HG02623 (cell line): ENCODE results near the gene TMEM37.

Experiments
- ATAC-seq: cut with Tn5 transposase; IDR thresholded peaks from one replicate; pipeline ENCODE4 v1.9.1; 2021; ENCODE audit warnings: moderate library complexity; ENCODE audit not compliant: unreplicated experiment

Gene TMEM37

GRCh38 chr2:119417908-119418307 is 13.7 kb upstream of the TMEM37 start:
- no peak for ATAC-seq

DNA sequence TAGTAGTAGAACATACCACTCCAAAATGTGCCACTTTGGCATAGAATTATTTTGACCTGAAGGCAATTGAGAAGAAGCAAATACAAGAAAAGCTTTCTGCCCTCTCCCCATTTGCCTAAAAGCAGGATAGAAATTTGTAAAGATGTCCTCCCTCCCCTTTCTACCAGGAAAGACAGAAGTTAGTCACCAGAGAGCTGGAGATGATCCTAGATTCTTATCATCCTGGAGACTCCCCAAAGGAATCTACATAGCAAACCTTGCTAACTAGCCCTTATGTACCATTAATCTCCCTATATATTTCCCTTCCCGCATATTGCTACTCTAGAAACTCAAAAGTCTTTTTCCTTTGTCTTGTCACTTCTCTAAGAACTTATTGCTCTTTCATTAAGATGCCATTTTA is 12.6 kb upstream of the TMEM37 start:
- ATAC-seq = no peak

DNA sequence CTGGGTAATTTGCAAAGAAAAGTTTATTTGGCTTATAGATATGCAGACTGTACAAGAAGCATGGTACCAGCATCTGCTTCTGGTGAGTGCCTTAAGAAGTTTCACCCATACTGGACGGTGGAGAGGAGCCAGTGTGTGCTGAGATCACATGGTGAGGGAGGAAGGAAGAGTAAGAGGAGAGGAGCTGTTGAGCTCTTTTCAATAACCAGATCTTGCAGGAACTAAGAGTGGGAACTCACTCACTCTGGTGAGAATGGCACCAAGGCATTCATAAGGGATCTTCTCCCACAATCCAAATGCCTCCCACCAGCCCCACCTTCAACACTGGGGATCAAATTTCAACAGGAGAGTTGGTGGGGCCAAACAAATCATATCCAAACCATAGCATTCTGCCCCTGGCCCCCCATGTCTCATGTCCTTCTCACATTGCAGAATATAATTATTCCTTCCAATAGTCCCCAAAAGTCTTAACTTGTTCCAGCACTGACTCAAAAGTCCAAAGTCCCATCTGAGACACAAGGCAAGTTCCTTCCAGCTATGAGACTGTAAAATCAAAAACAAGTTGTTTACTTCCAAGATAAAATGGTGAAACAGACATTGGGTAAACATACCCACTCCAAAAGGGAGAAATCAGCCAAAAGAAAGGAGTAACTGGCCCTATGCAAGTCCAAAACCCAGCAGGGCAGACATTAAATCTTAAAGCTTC is 11.7 kb upstream of the TMEM37 start:
- ATAC-seq = no peak

DNA sequence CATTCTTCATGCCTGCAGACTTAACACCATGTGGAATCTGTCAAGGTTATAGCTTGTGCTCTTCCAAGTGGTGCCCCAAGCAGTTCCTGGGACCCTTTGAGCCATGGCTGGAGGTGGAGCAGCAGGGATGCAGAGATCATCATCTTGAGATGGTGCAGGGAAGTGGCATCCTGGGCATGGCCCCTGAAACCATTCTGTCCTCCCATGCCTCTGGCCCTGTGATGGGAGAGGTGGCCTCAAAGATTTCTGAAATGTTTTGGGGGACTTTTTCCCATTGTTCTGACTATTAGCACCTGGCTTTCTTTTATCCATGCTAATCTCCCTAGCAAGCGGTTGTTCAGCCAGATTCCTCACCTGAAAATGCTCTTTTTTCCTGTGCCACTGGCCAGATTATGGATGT is 10.3 kb upstream of the TMEM37 start:
- no peak for ATAC-seq

DNA sequence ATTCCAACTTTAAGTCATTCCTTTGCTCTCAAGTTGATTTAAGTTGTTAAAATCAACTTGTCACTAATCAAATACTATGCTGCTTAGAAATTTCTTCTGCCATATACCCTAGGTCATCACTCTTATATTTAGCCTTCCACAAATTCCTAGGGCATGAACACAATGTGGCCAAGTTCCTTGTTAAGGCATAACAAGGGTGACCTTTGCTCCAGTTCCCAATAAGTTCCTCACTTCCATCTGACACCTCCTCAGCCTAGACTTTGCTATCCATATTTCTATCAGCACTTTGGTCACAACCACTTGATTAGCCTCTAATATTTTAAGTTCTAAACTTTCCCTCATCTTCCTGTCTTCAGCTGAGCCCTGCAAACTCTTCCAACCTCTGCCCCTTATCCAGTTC is 9.9 kb upstream of the TMEM37 start:
- ATAC-seq = no peak

DNA sequence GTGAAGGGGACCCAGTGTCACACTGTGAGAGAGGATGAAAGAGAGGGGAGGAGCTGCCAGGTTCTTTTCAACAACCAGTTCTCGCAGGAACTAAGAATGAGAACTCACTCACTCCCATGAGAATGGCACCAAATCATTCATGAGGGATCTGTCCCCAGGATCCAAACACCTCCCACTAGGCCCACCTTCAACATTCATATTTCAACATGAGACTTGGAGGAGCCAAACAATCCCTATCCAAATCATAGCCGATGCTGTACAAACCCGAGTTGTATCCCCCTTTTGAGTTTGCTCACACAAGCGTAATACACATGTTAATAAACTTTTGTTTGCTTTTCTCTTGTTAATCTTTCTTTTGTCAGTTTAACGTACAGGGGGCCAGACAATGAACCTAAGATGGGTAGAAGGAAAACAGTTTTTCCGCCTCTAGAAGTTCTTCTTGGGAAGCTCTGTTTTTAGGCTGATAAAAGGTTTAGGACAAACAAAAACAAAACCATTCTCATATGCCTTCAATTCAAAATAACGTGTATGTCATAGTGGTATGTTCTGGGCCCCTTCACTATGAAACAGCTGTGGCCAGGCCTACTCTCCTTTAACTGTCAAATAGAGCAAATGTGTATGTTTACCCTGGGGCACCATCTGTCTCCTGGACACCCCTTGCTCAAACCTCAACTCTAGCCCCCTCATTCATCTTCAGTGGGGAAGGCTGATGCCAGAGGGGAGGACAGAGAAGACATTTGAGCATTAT is 9.1 kb upstream of the TMEM37 start:
- ATAC-seq = no peak

DNA sequence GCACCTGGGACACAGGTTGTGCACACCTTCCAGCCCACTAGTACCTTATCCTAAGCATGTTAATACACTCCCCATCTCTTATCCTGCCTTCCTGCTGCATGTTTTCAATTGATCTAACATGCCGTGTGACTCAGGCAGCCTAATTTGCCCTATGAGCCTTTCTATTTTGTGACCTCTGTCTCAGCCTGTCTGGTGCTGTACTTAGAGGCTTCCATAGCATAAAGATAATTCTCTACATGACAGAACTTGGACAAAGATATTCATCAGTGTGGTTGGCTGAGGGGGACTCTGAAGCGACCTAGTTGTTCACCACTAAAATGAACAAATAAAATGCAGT is 8.6 kb upstream of the TMEM37 start:
- no peak for ATAC-seq

- no peak for ATAC-seq
Observed at GRCh38 chr2:119423811-119424210, 7.8 kb upstream of the TMEM37 start.

DNA sequence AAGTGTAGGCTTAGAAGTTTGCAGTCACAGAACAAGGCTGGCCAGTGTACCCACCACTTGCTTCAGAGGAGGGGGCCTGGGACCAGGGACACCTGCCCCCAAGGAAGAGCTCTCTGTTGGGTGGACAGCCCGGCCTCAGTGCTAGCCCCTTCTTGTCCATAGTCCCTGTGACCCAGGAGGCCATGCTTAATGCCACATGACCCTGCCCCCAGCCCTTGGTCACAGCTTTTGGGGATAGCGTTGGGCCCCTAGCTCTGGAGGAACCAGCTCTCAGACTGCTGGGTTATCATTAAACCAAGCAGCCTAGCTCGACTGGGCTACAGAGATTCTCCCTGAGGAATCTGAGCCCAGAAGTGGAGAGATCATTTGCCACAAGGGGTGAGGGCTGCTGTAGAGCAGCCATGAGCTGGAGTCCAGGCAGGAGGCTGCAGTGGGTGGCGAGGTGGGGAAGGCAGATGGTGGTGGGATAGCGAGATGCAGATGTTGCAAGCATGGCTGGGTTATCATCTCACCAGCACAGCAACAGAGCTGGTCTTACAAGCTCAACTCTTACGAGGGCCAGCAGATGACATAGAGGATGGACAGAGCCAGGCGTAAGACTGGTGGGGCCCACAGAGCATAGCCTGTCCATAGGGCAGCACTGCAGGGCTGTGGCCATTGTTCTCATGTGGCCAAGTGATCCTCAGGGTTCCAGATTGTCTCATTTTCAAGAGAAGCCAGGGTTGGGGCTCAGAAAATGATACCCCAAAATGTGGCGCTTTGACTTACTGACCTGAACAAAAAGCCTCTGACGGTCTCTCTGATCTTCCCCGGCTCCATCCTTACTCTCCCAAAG is 7.2 kb upstream of the TMEM37 start:
- ATAC-seq = no peak

- ATAC-seq = no peak
Observed at GRCh38 chr2:119425119-119425405, 6.6 kb upstream of the TMEM37 start.

- no peak for ATAC-seq
Observed at GRCh38 chr2:119425620-119426395, 5.8 kb upstream of the TMEM37 start.

GRCh38 chr2:119426396-119426675 is 5.3 kb upstream of the TMEM37 start:
- ATAC-seq = no peak

DNA sequence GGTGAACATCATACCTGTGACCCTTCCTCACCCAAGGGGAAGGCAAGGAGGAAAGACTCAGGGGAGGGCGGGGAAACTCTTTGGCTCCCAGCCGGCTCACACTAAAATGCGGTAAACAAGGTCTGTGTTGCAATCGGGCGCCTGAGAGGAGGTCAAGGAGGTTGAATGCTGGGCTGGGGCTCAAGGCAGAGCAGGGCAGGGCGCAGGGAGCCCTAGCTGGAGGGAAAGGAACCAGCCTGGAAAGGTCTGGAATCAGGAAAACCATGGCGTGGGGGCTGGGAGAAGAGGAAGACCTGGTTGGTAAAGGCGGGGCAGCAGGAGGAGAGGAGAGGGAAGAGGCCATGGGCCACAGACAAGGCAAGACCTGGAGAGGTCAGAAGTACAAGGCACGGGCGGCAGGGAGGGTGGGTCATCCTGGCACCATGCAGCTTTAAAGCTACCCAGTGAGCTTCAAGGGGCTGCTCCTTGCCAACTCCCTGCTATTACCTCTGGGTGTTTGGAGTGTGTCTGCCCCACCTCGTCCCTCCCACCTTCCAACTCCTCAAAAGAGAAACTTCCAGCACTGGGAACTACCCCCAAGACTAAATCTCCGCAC is 4.8 kb upstream of the TMEM37 start:
- ATAC-seq = no peak

DNA sequence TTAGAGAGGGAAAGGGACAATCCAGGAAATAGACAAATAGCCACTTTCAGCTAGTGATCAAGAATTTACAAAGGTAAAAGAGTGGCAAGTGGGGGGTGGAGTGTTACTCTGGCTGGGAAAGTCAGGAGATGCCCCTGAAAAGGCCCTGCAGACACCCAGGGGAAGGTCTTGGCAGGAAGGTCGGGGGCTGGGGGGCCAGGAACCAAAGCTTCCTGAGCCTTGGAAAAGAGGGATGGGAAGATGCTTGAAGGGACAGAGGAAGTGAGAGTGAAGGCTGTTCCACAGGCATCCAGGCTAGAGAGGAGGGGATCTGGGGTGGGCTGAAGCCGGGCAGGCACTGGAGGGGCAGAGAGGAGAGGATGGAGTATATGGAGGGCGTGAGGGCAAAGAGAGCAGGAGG is 3.9 kb upstream of the TMEM37 start:
- ATAC-seq = no peak

DNA sequence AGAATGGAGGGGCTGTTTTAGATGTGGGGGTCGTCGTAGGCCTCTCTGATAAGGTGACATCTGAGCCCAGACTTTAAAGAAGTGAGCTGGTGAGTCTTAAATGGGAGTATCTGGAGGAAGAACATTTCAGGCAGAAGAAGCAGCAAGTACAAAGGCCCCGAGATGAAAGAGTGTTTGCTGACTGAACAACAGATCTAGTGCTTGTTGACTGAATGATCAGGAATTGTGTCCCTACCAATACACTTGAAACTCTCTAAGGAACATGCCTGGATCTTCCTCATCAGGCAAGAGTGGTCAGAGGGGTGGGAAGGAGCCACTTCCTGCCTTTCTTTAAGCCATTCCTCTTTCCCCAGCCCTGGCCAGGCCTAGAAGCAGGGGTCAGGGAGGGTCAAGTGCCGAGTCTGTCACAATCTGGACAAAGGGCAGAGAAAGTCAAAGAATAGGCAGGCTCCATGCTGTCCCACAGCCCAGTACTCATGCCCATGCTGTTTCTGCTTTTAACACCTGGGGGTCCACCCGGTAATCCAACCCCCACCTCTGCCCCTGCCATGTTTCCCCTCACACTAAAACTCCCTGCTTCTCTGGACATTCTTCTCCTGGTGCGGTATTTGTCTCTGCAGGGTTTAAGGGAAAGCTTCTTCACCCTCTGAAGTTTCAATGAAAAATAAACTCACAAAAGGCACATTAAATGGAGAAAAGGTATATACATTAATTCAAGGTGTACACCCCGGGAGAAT is 3.0 kb upstream of the TMEM37 start:
- no peak for ATAC-seq

- ATAC-seq = no peak
Observed at GRCh38 chr2:119429225-119429981, 2.3 kb upstream of the TMEM37 start.

- no peak for ATAC-seq
Observed at GRCh38 chr2:119430023-119430498, 1.6 kb upstream of the TMEM37 start.

- peak; percentile 1 for ATAC-seq
Observed at GRCh38 chr2:119431976-119432850, 559 bp downstream of the TMEM37 start.
